LHCN-M2 (cell line): ENCODE results near the gene ZNF431. TPM values are rescaled to one million over a fixed set of nuclear protein-coding genes. Genes with fewer than 3 reads are reported as not detected.
"Not testable (repeated sequence)": the region's sequence is repeated elsewhere in the genome, so short reads cannot be mapped to it uniquely, and the experiment has no call there.

Experiments
- DNase-seq: peaks from one replicate; pipeline ENCODE4 v3.0.0-alpha.2; 2012; ENCODE audit warnings: low read depth
- total RNA-seq: library from RNA; depleted of rRNA; stranded (reverse); fragments of >200 nt; gene quantifications from 2 replicates; pipeline ENCODE4 v1.2.3, GENCODE V29; 2014; rRNA removed

The ZNF431 gene
- total RNA-seq, 1 experiment from 2014 or later: 9.4 TPM

DNA sequence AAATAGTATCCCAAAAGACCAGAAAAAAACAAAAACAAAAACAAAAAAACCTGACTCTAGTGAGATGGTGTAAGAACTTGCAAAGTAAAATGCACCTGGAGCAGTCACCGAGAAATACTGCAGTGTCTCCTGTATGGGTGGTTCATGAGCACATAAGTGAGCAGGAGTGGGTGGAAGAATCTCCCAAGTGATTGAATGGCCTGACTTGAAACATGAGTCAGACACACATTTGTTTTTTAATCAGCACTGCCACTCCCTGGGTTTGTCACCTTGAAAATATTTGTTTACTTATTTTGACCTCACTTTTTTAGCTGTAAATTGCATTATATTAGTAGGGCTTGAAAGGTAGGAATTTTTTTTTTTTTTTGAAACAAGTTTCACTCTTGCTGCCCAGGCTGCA, 2.0 kb downstream of the ZNF431 start:
- DNase-seq: peak; percentile 17

DNA sequence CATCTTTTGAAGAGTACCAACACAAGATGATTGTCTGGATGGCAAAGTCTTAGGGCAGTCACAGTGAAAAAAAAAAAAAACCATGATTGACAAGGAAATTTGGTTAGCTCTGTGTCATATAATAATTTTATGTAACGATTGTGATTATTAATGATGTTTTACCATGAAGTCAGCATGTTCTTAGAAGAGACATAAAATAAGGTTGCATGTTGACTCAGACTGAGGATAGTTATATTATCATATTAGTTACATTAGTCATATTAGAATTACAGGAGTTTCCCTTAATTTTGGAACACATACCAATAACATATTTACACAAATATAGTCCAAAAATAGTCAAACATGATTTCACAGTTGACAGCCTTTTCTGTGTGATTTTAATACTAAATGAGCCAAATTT, 5.7 kb downstream of the ZNF431 start:
- DNase-seq: no peak

DNA sequence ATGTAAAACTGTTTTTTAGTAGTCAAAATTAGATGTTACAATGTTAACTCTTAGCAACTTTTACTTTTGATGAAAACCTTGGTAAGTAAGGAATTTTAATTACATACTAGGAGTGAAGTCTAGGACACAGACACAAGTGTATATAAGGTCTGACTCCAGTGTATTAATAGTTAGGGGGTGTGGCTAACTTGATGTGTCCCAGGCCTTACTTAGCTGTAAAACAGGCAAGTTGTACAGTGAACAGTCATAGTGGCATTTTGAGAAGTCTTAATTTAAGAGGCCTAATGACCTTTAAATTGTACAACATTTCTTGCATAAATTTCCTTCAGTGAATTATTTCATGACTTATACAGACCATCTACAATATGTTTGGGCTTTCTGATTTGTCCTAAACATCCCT, 6.8 kb downstream of the ZNF431 start:
- no peak for DNase-seq

DNA sequence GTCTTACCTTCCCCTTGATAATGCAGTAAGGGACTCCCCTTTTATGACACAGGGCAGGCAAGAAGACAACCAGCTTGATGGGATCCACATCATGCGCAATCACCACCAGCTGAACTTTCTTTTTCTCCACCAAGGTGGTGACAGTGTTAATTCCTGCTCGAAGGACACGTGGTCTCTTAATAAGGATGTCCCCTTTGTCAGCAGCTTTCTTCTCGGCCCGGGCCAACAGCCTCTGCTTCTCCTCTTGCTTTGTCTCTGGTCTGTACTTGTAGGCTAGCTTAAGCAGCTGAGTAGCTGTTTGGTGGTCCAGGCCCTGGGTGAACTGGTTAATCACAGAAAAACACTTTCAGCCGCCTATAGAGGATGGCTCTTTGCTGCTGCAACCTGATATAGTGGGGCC, 8.0 kb downstream of the ZNF431 start:
- DNase-seq: no peak

- no peak for DNase-seq
Observed at GRCh38 chr19:21151460-21151859, 9.6 kb downstream of the ZNF431 start.

- peak; percentile 26 for DNase-seq
Observed at GRCh38 chr19:21158523-21159135, 16.8 kb downstream of the ZNF431 start.

GRCh38 chr19:21164541-21164940, 22.7 kb downstream of the ZNF431 start:
- no peak for DNase-seq

GRCh38 chr19:21166436-21166835, 24.6 kb downstream of the ZNF431 start:
- no peak for DNase-seq

GRCh38 chr19:21197590-21198295, 55.9 kb downstream of the ZNF431 start:
- DNase-seq: no peak

GRCh38 chr19:21202865-21203494, 61.1 kb downstream of the ZNF431 start:
- peak; percentile 50 for DNase-seq

DNA sequence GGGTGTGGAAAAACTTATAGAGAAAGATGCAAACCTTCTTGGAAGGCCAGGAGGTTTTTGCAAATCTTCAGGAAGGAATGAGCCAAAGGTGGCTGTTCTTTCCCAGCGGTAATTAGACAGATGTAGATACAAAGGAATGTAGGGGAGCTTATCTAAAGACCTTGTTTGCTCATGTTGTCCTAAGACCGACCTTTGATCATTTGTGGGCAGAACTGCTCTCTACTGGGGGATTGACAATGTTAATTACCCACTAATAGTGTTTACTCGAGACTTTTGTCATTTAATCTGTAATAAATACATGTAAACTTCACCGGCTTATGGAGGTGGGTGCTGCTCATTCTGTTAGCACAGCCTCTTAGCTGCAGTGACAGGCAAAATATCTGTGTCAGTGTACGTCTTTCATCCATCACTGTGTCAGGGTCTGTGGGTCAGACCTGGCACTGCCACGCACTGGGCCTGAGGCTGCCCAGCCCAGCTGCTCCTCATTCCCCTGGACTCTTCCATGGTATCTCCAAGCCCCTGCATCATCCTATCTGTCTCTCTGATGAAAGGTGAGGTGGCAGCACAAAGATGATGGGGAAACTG, 68.3 kb downstream of the ZNF431 start:
- no peak for DNase-seq

DNA sequence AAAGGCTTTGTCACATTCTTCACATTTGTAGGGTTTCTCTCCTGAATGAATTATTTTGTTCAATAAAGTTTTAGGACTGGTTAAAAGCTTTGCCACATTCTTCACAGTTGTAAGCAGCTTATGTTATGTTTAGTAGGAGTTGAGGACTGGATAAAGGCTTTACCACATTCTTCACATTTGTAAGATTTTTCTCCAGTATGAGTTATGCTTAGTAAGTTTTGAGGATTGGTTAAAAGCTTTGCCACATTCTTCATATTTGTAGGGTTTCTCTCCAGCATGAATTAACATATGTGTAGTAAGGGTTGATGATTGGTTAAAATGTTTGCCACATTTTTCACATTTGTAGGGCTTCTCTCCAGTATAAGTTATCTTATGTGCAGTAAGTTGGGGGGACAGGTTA, 79.9 kb downstream of the ZNF431 start:
- peak; percentile 42 for DNase-seq

GRCh38 chr19:21229938-21230337, 88.1 kb downstream of the ZNF431 start:
- DNase-seq: not testable (repeated sequence)

DNA sequence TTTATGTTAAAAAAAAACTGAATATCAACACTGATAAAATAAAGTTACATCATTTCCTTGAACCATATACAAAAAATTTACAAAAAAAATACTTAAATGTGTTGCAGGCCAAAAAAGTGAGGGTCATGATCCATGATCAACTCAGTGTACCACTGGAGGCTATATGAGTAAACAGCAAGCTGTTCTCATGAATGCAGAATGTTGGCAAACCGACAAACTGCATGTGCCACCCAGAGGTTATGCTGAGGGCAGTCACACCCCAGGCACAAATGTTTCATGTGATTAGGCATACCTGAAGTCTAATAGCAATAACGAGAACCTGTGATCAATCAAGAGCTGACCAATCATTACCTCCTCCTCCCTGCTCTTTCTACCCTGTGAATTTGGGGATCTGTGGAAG, 91.9 kb downstream of the ZNF431 start:
- no peak for DNase-seq

DNA sequence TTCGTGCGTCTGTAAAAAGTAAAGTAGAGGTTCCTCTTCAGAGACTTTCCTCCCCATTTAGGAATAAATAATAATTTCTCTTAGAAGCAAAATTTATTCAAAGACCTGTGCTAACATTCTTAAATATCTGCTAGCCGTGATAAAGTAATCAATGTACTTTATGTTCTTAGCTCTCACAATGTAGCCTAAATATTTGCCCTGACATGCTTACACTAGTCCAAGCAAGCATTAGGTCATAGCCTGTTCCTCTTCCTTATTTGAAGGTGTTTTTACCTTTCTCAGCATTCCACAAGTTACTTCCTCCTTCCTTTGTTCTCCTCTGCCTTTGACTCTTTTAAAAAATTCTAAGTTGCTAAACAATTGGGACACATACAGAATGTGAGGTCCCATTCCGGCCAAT, 94.9 kb downstream of the ZNF431 start:
- not testable (repeated sequence) for DNase-seq

GRCh38 chr19:21238670-21239069, 96.8 kb downstream of the ZNF431 start:
- DNase-seq: no peak

Other genes starting within 250 kb of the ZNF431 start
- 13.6 and 14.0 TPM in 2 replicates for gene ZNF85, start 218.8 kb upstream of the ZNF431 start, total RNA-seq
- gene ZNF430, start 121.4 kb upstream of the ZNF431 start, total RNA-seq: 9.6 and 19.6 TPM in 2 replicates
- 18.1 and 18.9 TPM in 2 replicates for gene ZNF714, start 59.8 kb upstream of the ZNF431 start, total RNA-seq
- 4.9 and 7.0 TPM in 2 replicates for gene ZNF708, start 187.4 kb downstream of the ZNF431 start, total RNA-seq
- 11.7 and 18.1 TPM in 2 replicates for gene ZNF738, start 217.0 kb downstream of the ZNF431 start, total RNA-seq